Measurements from ENCODE around the gene FOXA2. TPM values are rescaled to one million over a fixed set of nuclear protein-coding genes. Genes with fewer than 3 reads are reported as not detected.

The FOXA2 gene
- total and polyA plus RNA-seq, 2 of the 13 experiments (the other 11 are each of a cell fraction or from before 2014, with no cell fraction given): 8.8 to 12.2 TPM

GRCh38 chr20:22576733-22577514 is 7.4 kb downstream of the FOXA2 start (continued):
- TF ChIP-seq CEBPZ (IDR thresholded peaks at IDR 0.05; ENCODE audit: low read length) (no peak), HHEX (CRISPR knock-in tag; IDR thresholded peaks at IDR 0.05) (no peak), ISX (CRISPR knock-in tag; conservative IDR thresholded peaks at IDR 0.05) (no peak), RNF219 (CRISPR knock-in tag; IDR thresholded peaks at IDR 0.05) (0 out of 2 replicates have a peak, but pooled peaks have one; percentile 58), TFAP4 (IDR thresholded peaks at IDR 0.05; ENCODE audit: borderline replicate concordance, low read depth) (peak; percentile 19; the same call in 1 of the 2 replicates), KDM5A (IDR thresholded peaks at IDR 0.05; ENCODE audit: borderline replicate concordance, low read length) (peak; percentile 66; the same call in 1 of the 2 replicates), HNRNPL (IDR thresholded peaks at IDR 0.05; ENCODE audit: low read depth, low read length) (peak; percentile 32), TOPORS (CRISPR knock-in tag; IDR thresholded peaks at IDR 0.05) (0 out of 2 replicates have a peak, but pooled peaks have one; percentile 68), REST (IDR thresholded peaks at IDR 0.05; ENCODE audit: borderline replicate concordance in 1 of 2, low read depth in 1 of 2, low read length in 2 of 2) (no peak), FOSL2 (CRISPR knock-in tag; IDR thresholded peaks at IDR 0.05) (no peak), XBP1 (CRISPR knock-in tag; IDR thresholded peaks at IDR 0.05) (no peak), ELF3 (CRISPR knock-in tag; IDR thresholded peaks at IDR 0.05) (no peak), BRD4 (CRISPR knock-in tag; IDR thresholded peaks at IDR 0.05) (peak; percentile 48; the same call in 1 of the 2 replicates), ZBTB3 (CRISPR knock-in tag; IDR thresholded peaks at IDR 0.05; ENCODE audit: borderline replicate concordance, low read depth) (0 out of 2 replicates have a peak, but pooled peaks have one; percentile 66), ZNF138 (CRISPR knock-in tag; IDR thresholded peaks at IDR 0.05; ENCODE audit: low read depth) (no peak; the same call in 1 of the 2 replicates), JUND (CRISPR knock-in tag; IDR thresholded peaks at IDR 0.05) (0 out of 2 replicates have a peak, but pooled peaks have one; percentile 10), MYPOP (CRISPR knock-in tag; IDR thresholded peaks at IDR 0.05) (0 out of 2 replicates have a peak, but pooled peaks have one; percentile 7)
